Measurements from ENCODE around the gene VSIR.

Gene VSIR

GRCh38 chr10:71780719-71781118 is 7.4 kb upstream of the VSIR start:
- H3K27me3 ChIP-seq (ENCODE audit: insufficient read depth, low read length, poor library complexity, severe bottlenecking), result no peaks in the 10 kb centered on the region
- no peaks in the 10 kb centered on the region for H4K20me1 ChIP-seq (ENCODE audit: insufficient read depth, low read length, poor library complexity, severe bottlenecking)
- H3K9me2 ChIP-seq (replicated peaks; ENCODE audit: low read depth, low read length), result no peaks in the 10 kb centered on the region
- no peaks in the 10 kb centered on the region for H3K9me3 ChIP-seq (ENCODE audit: insufficient read depth, low read depth, low read length)
- H3K36me3 ChIP-seq (ENCODE audit: insufficient read depth, low read length), result no peaks in the 10 kb centered on the region
- no peak overlapping the region for H3K4me3 ChIP-seq (ENCODE audit: low read length, poor library complexity, severe bottlenecking)
- no peaks in the 10 kb centered on the region for H3K79me2 ChIP-seq (ENCODE audit: insufficient read depth, low read length)
- peaks cover 23% of the 10 kb centered on the region for H3K4me1 ChIP-seq (ENCODE audit: insufficient read depth, low read length, poor library complexity, severe bottlenecking)
- H3K4me2 ChIP-seq (ENCODE audit: low read depth, low read length, poor library complexity, severe bottlenecking), result no peak overlapping the region
- H3F3A ChIP-seq (ENCODE audit: low read depth), result peaks cover 7% of the 10 kb centered on the region; the same call in 1 of the 2 replicates
- H2AFZ ChIP-seq (ENCODE audit: low read length), result no peak overlapping the region
- no peak overlapping the region for H3K9ac ChIP-seq (ENCODE audit: low read depth, low read length, poor library complexity, severe bottlenecking)
- TF ChIP-seq EZH2phosphoT487 (IDR thresholded peaks at IDR 0.05; ENCODE audit: borderline replicate concordance), result no peak
- TF ChIP-seq CTCF (conservative IDR thresholded peaks at IDR 0.05; ENCODE audit: low read length), result peak; percentile 33; the same call in 1 of the 2 replicates

- Histone ChIP-seq H3K79me2 (ENCODE audit: insufficient read depth, low read length) (no peaks in the 10 kb centered on the region), H2AFZ (ENCODE audit: low read length) (no peak overlapping the region), H3K9me2 (replicated peaks; ENCODE audit: low read depth, low read length) (no peaks in the 10 kb centered on the region), H3K27me3 (ENCODE audit: insufficient read depth, low read length, poor library complexity, severe bottlenecking) (no peaks in the 10 kb centered on the region), H4K20me1 (ENCODE audit: insufficient read depth, low read length, poor library complexity, severe bottlenecking) (no peaks in the 10 kb centered on the region), H3K4me1 (ENCODE audit: insufficient read depth, low read length, poor library complexity, severe bottlenecking) (peaks cover 29% of the 10 kb centered on the region), H3K9me3 (ENCODE audit: insufficient read depth, low read depth, low read length) (no peaks in the 10 kb centered on the region), H3F3A (ENCODE audit: low read depth) (peaks cover 10% of the 10 kb centered on the region; the same call in 1 of the 2 replicates), H3K36me3 (ENCODE audit: insufficient read depth, low read length) (no peaks in the 10 kb centered on the region), H3K4me3 (ENCODE audit: low read length, poor library complexity, severe bottlenecking) (no peak overlapping the region), H3K9ac (ENCODE audit: low read depth, low read length, poor library complexity, severe bottlenecking) (no peak overlapping the region), H3K4me2 (ENCODE audit: low read depth, low read length, poor library complexity, severe bottlenecking) (no peak overlapping the region)
- TF ChIP-seq EZH2phosphoT487 (IDR thresholded peaks at IDR 0.05; ENCODE audit: borderline replicate concordance) (no peak), CTCF (conservative IDR thresholded peaks at IDR 0.05; ENCODE audit: low read length) (no peak)
Measured at GRCh38 chr10:71780156-71780555, 6.8 kb upstream of the VSIR start.

GRCh38 chr10:71779641-71780040 is 6.3 kb upstream of the VSIR start:
- H2AFZ ChIP-seq (ENCODE audit: low read length), result no peak overlapping the region
- TF ChIP-seq EZH2phosphoT487 (IDR thresholded peaks at IDR 0.05; ENCODE audit: borderline replicate concordance) (no peak), CTCF (conservative IDR thresholded peaks at IDR 0.05; ENCODE audit: low read length) (no peak)
- H3K36me3 ChIP-seq (ENCODE audit: insufficient read depth, low read length), result no peaks in the 10 kb centered on the region

More at GRCh38 chr10:71779641-71780040, 6.3 kb upstream of the VSIR start:
- no peak overlapping the region for H3K4me3 ChIP-seq (ENCODE audit: low read length, poor library complexity, severe bottlenecking)
- no peaks in the 10 kb centered on the region for H3K9me2 ChIP-seq (replicated peaks; ENCODE audit: low read depth, low read length)
- no peak overlapping the region for H3K9ac ChIP-seq (ENCODE audit: low read depth, low read length, poor library complexity, severe bottlenecking)
- peaks cover 34% of the 10 kb centered on the region for H3K4me1 ChIP-seq (ENCODE audit: insufficient read depth, low read length, poor library complexity, severe bottlenecking)
- no peak overlapping the region for H3K4me2 ChIP-seq (ENCODE audit: low read depth, low read length, poor library complexity, severe bottlenecking)
- H4K20me1 ChIP-seq (ENCODE audit: insufficient read depth, low read length, poor library complexity, severe bottlenecking), result no peaks in the 10 kb centered on the region
- no peaks in the 10 kb centered on the region for H3K27me3 ChIP-seq (ENCODE audit: insufficient read depth, low read length, poor library complexity, severe bottlenecking)
- no peaks in the 10 kb centered on the region for H3K9me3 ChIP-seq (ENCODE audit: insufficient read depth, low read depth, low read length)
- H3K79me2 ChIP-seq (ENCODE audit: insufficient read depth, low read length), result no peaks in the 10 kb centered on the region
- peaks cover 14% of the 10 kb centered on the region for H3F3A ChIP-seq (ENCODE audit: low read depth)
